GM21576 (cell line): ENCODE results near the gene OVOL3.
"Not testable (repeated sequence)": the region's sequence is repeated elsewhere in the genome, so short reads cannot be mapped to it uniquely, and the experiment has no call there.

Experiments used
- ATAC-seq: cut with Tn5 transposase; IDR thresholded peaks from one replicate; pipeline ENCODE4 v1.9.1; 2021; ENCODE audit warnings: mild to moderate bottlenecking, moderate library complexity; ENCODE audit not compliant: unreplicated experiment

Gene OVOL3

GRCh38 chr19:36110487-36111199 lies at the start of gene OVOL3:
OVOL3 (plus strand) TSS chr19:36111143; CDS start chr19:36111203, 60 bp downstream.
- no peak for ATAC-seq

GRCh38 chr19:36061367-36061766 lies 49.6 kb upstream of the OVOL3 start:
- no peak for ATAC-seq

GRCh38 chr19:36064826-36065225 lies 46.1 kb upstream of the OVOL3 start:
- no peak for ATAC-seq

GRCh38 chr19:36067681-36068080 lies 43.3 kb upstream of the OVOL3 start:
- no peak for ATAC-seq

GRCh38 chr19:36068810-36069499 lies 42.0 kb upstream of the OVOL3 start:
- ATAC-seq, result not testable (repeated sequence)

GRCh38 chr19:36072081-36072480 lies 38.9 kb upstream of the OVOL3 start:
- ATAC-seq, result no peak

GRCh38 chr19:36073121-36073876 lies 37.6 kb upstream of the OVOL3 start:
- no peak for ATAC-seq

- no peak for ATAC-seq
Observed at GRCh38 chr19:36079389-36079945, 31.5 kb upstream of the OVOL3 start.

- ATAC-seq, result no peak
Observed at GRCh38 chr19:36081385-36081784, 29.6 kb upstream of the OVOL3 start.

GRCh38 chr19:36081894-36082293 lies 29.0 kb upstream of the OVOL3 start:
- no peak for ATAC-seq

GRCh38 chr19:36082916-36083315 lies 28.0 kb upstream of the OVOL3 start:
- ATAC-seq, result no peak

GRCh38 chr19:36084231-36085009 lies 26.5 kb upstream of the OVOL3 start:
- no peak for ATAC-seq

GRCh38 chr19:36086326-36086725 lies 24.6 kb upstream of the OVOL3 start:
- ATAC-seq, result no peak

- no peak for ATAC-seq
Observed at GRCh38 chr19:36089847-36090246, 21.1 kb upstream of the OVOL3 start.

- ATAC-seq, result no peak
Observed at GRCh38 chr19:36090910-36091695, 19.8 kb upstream of the OVOL3 start.

- no peak for ATAC-seq
Observed at GRCh38 chr19:36092566-36092965, 18.4 kb upstream of the OVOL3 start.

GRCh38 chr19:36093146-36093662 lies 17.7 kb upstream of the OVOL3 start:
- no peak for ATAC-seq

GRCh38 chr19:36093687-36094086 lies 17.3 kb upstream of the OVOL3 start:
- ATAC-seq, result no peak

- no peak for ATAC-seq
Observed at GRCh38 chr19:36097036-36097435, 13.9 kb upstream of the OVOL3 start.
